ENCODE measurements around the gene MAP3K5.
"Not testable (repeated sequence)": the region's sequence is repeated elsewhere in the genome, so short reads cannot be mapped to it uniquely, and the experiment has no call there.

The MAP3K5 gene, protein sequence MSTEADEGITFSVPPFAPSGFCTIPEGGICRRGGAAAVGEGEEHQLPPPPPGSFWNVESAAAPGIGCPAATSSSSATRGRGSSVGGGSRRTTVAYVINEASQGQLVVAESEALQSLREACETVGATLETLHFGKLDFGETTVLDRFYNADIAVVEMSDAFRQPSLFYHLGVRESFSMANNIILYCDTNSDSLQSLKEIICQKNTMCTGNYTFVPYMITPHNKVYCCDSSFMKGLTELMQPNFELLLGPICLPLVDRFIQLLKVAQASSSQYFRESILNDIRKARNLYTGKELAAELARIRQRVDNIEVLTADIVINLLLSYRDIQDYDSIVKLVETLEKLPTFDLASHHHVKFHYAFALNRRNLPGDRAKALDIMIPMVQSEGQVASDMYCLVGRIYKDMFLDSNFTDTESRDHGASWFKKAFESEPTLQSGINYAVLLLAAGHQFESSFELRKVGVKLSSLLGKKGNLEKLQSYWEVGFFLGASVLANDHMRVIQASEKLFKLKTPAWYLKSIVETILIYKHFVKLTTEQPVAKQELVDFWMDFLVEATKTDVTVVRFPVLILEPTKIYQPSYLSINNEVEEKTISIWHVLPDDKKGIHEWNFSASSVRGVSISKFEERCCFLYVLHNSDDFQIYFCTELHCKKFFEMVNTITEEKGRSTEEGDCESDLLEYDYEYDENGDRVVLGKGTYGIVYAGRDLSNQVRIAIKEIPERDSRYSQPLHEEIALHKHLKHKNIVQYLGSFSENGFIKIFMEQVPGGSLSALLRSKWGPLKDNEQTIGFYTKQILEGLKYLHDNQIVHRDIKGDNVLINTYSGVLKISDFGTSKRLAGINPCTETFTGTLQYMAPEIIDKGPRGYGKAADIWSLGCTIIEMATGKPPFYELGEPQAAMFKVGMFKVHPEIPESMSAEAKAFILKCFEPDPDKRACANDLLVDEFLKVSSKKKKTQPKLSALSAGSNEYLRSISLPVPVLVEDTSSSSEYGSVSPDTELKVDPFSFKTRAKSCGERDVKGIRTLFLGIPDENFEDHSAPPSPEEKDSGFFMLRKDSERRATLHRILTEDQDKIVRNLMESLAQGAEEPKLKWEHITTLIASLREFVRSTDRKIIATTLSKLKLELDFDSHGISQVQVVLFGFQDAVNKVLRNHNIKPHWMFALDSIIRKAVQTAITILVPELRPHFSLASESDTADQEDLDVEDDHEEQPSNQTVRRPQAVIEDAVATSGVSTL (N-terminal part only)

DNA sequence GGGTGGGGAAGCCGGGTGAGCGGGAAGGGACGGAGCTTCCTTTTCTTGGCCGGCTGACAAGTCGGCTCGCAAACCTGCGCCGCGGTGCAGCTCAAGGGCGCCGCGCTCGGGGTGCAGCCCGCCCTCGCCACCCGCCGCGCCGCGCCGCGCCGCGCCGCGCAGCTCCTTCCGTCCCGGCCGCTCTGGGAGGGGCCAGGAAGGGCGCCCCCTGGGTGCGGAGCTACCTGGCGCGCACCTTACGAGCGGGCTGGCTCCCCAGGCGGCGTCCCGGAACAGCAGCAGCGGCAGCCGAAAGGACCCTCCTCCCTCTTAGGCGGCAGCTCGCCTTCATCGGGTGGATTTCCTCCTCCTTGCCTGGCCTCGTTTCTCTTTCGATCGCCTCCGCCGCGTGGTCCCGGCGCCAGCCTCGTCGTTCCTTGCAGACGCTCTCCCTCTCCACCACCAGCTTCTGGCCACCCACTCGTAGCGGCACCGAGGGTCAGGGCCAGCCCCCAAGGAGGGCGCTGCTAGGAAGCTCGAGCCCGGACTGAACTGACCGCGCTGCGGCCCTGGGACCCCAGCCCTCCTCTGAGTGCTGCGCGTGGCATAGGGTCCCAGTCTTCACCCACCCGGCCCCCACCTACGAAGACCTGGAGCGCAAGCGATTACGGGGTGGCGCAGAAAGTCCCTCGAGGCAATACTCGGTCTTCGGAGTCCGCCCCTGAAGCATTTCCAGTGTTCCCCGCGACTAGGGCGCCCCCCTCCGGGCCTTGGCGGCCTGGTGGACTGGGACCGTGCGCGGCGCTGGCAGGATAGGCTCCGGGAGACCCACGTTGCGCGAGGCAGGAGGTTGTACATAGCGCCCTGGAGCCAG lies at the start of gene MAP3K5:
TSS of gene MAP3K5 (minus strand) at position 68 of the 853 bp plus-strand sequence. CDS start 320 bp downstream, outside the sequence.
- peak; percentile 84 for DNase-seq (ENCODE audit: low spot score)

DNA sequence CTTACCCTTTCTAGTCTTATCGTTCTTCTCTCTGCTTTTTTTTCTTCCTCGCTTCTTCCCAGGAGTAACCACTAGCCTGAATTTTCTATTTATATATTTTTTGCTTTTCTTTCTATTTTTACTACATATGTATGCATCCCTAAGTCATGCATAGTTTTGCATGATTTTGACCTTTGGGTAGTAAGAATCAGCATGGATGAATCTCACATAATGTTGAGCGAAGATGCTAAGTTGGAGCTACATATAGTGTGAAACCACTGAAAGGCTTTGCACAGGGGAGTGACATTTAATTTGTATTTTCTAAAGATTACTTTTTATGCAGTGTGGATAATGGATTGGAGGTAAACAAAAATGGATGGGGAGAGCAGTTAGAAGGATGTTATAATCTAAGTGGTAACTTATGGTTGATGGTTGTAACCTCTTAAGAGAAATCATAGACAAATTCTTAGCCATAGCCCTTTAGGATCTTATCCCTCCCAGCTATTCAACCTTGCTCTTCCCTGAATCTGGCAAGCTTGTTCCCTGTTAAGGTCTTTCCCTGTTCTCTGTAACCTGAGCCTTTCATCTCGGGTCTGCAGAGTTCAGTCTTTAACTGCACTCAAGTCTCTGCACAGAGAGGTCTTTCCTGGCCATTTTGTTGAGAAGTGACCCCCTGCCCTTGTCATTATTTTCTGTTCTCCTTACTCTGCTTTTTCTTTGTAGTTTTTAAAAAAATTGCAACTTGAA lies 48.2 kb upstream of the MAP3K5 start:
- no peak for DNase-seq (ENCODE audit: low spot score)

DNA sequence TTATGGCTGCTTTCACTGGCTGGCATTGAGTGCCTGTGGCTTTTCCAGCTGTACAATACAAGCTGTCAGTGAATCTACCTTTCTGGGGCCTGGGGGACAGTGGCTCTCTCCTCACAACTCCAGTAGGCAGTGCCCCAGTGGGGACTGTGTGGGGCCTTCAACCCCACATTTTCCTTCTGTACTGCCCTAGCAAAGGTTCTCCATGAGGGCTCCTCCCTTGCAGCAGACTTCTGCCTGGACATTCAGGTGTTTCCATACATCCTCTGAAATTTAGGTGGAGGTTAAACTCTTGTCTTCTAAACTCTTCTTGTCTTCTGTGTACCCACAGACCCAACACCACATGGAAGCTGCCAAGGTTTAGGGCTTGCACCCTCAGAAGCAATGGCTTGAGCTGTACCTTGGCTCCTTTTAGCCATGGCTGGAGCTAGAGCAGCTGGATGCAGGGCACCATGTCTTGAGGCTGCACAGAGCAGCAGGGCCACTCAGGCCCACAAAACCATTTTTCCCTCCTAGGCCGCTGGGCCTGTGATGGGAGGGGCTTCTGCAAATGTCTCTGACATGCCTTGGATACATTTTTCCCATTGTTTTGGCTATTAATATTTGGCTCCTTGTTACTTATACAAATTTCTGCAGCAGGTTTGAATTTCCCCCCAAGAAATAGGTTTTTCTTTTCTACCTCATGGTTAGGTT lies 39.7 kb upstream of the MAP3K5 start:
- DNase-seq (ENCODE audit: low spot score), result no peak

DNA sequence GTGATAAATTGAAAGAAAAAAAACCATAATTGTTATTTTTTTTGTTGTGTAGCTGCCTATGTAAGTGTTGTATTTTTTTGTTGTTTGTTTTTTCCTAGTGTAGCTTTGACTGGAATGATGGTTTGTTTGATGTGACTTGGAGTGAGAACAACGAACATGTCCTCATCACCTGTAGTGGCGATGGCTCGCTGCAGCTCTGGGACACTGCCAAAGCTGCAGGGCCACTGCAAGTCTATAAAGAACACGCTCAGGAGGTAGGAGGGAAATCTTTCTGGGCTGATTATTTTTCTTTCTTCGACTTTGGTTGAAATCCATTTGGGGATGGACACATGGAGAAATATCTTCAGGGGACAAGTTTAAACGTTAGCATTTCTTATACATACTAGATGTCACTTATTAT lies 33.9 kb upstream of the MAP3K5 start:
- no peak for DNase-seq (ENCODE audit: low spot score)

DNA sequence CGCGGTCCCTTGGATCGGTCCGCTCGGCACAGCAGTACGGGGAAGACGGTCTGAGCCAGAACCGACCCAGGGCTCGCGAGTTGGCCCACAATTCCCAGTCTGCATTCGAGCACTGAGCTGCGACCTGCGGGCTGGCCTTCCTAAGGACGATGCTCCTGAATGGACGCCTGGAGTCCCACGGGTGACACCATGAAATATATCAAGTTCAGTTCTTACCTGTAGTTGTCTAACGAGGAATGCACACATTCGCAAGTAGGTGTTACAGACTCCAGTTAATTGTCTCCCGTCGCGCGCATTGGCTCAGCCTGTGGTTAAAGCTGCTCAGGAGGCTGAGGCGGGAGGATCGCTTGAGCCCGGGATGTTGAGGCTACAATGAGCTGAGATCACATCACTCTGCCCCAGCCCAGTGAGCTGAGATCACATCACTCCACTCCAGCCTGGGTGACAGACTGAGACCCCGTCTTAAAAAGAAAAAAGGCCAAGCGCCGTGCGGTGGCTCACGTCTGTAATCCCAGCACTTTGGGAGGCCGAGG lies 30.9 kb upstream of the MAP3K5 start:
- no peak for DNase-seq (ENCODE audit: low spot score)

DNA sequence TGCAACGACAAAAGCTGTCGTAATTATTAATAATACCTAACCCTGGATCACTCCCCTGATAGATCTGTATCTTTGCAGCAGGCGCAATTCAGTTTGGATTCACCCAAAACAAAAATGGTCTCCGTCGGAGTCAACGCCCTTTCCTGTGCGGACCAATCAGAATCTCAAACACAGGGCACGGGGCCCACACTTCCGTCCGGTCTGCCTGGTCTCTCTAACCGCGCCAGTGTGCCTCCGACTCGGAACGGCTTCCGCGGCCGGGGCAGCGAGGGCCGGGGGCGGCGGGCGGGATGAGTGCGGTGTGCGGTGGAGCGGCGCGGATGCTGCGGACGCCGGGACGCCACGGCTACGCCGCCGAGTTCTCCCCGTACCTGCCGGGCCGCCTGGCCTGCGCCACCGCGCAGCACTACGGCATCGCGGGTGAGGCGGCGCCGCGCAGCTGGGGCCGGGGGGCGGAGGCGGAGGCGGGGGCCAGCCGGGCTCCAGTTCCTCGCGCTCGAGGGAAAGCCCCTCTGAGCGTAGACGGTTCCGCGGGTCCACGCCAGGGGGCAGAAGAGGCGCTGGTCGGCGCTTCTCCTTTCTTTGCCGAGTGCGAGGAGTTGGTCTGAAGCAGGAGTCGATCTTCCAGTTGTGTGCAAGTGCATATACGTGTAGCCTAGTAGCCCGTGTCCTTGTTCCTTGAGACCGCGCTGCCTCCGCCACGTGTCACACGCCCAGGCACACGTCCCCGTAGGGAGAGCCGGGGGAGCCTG lies 30.3 kb upstream of the MAP3K5 start, which contains the start of gene PEX7:
TSS of gene PEX7 (plus strand) at position 217 of the 752 bp plus-strand sequence. CDS start at position 291, 74 bp downstream.
- DNase-seq (ENCODE audit: low spot score), result peak; percentile 91

DNA sequence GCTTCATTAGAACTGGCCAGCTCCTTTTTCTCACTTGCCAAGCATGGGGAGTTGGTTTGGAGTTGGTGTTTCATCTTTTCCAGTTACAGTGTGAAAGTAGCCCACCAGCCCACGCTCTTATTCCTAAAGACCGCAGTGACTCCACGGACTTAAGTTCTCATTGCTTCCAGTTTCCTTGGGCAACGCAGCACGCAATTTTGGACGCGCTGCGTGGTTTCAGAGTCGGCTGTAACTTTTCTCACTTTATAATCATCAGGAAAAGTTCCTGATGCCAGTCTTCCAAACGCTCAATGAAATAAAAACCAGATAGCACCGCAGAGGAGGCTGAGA lies 29.7 kb upstream of the MAP3K5 start:
- peak; percentile 37 for DNase-seq (ENCODE audit: low spot score)

DNA sequence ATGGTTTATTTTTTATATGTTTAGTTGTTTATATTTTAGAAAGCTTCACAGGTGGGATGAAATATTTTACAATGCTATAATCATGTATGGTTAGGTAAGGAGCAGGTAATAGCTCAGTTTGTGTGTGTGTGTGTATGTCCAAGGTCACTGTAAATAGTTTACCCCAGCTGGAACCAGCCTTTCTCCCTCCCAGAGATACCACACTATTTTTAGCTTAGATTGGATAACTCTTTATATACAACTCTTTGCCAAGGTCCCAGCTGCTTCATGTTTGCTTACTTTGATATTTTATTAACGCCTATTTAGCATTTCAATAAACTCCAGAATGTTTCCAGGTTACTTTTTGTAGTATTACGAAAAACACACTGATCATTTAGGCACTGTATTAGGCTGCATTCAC lies 28.3 kb upstream of the MAP3K5 start:
- no peak for DNase-seq (ENCODE audit: low spot score)

DNA sequence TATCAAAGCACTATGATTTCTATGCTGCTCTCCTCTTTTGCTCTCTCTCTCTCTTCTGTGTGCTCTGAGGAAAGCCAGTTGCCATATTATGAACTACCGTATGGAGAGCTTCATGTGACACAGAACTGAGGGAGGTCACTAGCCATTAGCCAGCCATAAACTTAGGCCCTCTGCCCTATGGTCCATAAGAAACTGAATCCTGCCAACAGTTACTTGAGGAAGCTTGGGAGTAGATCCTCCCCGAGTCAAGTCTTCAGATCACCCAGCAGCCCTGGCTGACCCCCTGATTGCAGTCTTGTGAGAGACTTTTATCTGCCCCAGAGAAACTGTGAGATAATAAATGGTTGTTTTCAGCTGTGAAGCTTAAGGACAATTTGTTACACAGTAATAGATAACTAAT lies 24.4 kb upstream of the MAP3K5 start:
- DNase-seq (ENCODE audit: low spot score), result no peak

DNA sequence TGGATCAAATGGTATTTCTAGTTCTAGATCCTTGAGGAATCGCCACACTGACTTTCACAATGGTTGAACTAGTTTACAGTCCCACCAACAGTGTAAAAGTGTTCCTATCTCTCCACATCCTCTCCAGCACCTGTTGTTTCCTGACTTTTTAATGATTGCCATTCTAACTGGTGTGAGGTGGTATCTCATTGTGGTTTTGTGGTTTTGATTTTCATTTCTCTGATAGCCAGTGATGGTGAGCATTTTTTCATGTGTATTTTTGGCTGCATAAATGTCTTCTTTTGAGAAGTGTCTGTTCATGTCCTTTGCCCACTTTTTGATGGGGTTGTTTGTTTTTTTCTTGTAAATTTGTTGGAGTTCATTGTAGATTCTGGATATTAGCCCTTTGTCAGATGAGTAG lies 23.3 kb upstream of the MAP3K5 start:
- DNase-seq (ENCODE audit: low spot score), result not testable (repeated sequence)

DNA sequence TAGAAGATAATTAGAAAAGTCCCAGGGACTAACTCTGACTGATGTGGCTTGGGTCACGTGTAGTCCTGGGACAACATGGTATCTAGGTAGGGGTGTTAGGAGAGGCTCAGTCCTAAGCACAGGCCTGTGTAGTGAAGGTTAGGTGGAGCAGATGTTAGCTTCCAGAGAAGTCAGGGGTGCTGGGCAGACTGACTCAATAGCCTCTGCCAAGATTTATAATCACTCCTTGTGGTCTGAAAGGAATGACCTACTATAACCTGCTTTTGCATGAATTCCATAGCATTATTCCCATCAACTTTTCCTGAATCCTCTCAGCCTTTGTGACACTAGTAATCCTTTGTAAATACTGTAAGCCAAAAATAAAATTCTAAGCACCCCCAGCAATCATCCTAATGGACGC lies 19.9 kb upstream of the MAP3K5 start:
- no peak for DNase-seq (ENCODE audit: low spot score)

DNA sequence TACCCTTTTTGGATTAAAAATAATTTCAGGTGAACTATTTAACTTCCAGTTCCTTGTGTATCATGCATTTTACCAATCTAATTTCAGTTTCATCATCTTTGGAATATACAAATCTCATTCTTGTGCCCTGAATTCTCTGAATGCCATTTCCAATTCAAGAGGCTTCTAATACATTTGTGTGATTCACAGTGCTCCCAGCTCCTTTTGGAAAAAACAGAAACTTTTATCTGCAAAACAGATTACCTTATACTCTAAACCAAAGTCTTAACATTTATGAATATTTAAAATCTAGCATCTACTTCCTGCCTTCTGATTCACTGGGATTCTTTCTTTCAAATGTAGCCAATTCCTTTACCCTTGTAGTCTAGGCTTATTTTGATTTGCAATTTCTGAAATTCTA lies 19.0 kb upstream of the MAP3K5 start:
- DNase-seq (ENCODE audit: low spot score), result no peak

DNA sequence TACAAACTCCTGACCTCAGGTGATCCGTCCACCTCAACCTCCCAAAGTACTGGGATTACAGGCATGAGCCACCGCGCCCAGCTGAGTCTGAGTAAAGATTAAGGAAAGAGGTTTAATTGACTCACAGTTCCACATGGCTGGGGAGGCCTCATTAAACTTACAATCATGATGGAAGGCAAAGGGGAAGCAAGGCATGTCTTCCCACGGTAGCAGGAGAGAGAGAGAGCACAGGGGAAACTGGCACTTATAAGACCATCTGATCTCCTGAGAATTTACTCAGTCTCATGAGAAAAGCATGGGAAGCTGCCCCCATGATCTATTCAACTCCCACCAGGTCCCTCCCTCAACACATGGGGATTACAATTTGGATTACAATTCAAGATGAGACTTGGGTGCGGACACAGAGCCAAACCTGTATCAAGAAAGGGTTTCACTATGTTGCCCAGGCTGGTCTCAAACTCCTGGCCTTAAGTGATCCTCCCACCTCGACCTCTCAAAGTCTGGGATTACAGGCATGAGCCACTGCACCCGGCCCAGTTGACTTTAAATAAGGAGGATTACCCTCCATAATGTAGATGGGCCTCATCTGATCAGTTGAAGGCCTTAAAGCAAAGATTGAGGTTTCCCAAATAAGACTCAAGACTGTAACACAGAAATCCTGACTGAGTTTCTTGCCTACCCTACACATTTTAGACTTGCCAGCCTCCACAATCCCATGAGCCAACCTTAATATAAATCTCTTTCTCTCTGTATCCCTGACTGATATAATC lies 17.0 kb upstream of the MAP3K5 start:
- DNase-seq (ENCODE audit: low spot score), result no peak

DNA sequence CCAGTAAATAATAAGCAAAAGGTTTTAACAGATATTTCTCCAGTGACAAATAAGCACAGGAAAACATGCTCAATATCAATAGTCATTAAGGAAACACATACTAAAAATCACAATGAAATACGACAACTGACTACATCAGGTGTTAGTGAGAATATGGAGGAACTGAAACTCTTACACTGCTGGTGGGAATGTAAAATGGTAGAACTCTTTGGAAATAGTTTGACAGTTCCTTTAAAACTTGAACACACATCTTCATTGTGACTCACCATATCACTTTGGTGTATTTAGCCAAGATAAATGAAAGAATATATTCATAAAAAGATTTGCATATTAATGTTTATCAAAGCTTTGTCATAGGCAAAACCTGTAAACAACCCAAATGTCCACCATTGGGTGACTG lies 11.3 kb upstream of the MAP3K5 start:
- no peak for DNase-seq (ENCODE audit: low spot score)

DNA sequence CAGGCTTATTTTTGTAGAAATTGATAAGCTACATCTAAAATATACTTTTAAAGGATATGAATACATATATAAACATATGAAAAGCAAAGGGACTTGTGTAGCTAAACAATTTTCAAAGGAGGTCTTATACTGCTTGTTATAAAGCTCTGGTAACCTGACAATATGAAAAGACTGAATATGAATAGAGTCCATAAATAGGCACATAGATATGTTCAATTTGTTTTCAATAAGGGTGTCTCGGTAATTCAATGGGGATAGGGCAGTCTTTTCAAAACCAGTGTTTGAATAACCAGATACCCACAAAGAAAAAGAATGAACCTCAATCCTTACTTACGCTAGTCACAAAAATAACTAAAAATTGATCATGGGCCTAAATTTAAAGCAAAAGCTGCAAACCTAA lies 9.3 kb upstream of the MAP3K5 start:
- DNase-seq (ENCODE audit: low spot score), result no peak

DNA sequence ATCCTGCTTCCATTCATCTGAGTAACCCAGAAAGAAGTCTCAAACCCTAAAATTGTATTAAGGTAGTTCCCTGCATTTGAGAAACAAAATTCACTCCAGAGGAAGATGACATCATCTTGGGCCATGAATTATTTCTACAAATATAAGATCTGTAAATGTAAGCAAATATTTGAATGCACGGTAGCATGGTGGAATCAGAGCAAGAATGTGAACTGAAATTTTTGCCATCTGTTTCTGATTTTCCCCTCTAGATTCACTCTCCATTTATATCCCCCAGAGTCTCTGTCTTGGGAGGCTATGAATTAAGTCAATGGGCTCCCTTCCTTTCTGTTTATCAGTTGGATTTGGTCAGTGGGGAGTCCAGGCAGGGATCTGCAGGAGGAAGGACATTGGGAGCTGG lies 5.8 kb upstream of the MAP3K5 start:
- no peak for DNase-seq (ENCODE audit: low spot score)

DNA sequence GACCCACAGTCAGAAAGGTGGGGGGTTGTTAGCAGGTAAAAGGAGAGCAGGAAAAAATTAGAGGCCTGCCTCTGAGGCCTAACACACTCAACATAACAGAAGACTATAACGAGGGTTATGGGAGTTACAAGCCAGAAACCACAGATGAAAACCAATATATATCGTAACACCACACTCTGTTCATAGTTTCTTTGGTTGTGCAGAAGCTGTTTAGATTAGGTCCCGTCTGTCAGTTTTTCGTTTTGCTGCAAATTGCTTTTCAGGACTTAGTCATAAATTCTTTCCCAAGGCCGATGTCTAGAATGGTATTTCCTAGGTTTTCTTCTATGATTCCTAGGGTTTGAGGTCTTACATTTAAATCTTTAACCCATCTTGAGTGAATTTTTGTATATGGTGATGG lies 3.7 kb upstream of the MAP3K5 start:
- no peak for DNase-seq (ENCODE audit: low spot score)

DNA sequence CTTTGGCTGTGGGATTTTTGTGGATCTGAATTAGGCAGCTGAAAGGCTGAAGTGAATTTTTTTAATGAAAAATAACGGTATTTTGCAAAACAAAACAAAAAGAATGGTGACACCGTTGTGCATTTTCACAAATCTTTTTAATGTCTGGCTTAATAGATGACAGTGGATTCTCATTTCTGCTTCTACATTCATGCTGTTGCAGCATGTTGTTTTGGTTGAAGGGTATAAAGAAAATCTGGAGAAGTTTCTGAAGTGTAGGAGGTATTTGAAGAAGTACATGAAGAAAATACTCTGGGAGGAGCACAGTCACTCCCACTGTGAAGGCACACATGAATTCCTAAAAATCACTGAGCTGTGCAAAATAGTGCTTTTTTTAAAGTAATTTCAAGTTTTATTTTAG lies 3.1 kb upstream of the MAP3K5 start:
- no peak for DNase-seq (ENCODE audit: low spot score)
